ENCODE results near the gene LACTBL1.

The LACTBL1 gene

GRCh38 chr1:22918644-22919043, 54.0 kb downstream of the LACTBL1 start:
- TF ChIP-seq, protein P1, sequence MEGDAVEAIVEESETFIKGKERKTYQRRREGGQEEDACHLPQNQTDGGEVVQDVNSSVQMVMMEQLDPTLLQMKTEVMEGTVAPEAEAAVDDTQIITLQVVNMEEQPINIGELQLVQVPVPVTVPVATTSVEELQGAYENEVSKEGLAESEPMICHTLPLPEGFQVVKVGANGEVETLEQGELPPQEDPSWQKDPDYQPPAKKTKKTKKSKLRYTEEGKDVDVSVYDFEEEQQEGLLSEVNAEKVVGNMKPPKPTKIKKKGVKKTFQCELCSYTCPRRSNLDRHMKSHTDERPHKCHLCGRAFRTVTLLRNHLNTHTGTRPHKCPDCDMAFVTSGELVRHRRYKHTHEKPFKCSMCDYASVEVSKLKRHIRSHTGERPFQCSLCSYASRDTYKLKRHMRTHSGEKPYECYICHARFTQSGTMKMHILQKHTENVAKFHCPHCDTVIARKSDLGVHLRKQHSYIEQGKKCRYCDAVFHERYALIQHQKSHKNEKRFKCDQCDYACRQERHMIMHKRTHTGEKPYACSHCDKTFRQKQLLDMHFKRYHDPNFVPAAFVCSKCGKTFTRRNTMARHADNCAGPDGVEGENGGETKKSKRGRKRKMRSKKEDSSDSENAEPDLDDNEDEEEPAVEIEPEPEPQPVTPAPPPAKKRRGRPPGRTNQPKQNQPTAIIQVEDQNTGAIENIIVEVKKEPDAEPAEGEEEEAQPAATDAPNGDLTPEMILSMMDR (IDR thresholded peaks at IDR 0.05; ENCODE audit: borderline replicate concordance, control extremely low read depth, extremely low read depth, insufficient read depth, missing control alignments), result no peak
- no peak for DNase-seq (ENCODE audit: low spot score)
- in situ Hi-C loops (cut with MboI; ENCODE audit: low sequenced_read_pairs, unreplicated experiment), result no loop called here

DNA sequence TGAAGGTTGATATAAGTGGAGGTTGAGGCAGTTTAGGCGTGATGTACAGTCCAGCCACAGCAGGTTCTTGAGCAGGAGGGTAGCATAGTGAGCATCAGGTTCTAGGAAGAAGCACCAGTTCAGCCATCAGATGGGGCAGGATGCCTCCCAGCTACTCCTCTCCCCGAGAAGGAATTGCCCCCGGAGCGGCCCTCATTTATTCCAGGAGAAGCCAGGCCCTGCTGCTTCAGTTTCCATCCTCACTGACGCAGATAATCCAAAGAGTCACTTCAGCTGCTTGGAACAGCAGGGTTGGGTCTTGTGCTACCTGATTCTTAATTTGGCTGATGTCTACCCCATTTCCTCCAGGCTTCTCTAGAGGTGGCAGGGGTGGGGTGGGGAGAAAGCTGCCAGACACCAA, 54.7 kb downstream of the LACTBL1 start:
- in situ Hi-C loops (cut with MboI; ENCODE audit: low sequenced_read_pairs, unreplicated experiment), result no loop called here
- TF ChIP-seq, protein P1 (IDR thresholded peaks at IDR 0.05; ENCODE audit: borderline replicate concordance, control extremely low read depth, extremely low read depth, insufficient read depth, missing control alignments), result no peak
- DNase-seq (ENCODE audit: low spot score), result no peak

GRCh38 chr1:22916471-22916820, 56.2 kb downstream of the LACTBL1 start:
- in situ Hi-C loops (cut with MboI; ENCODE audit: low sequenced_read_pairs, unreplicated experiment), result no loop called here
- TF ChIP-seq, protein P1 (IDR thresholded peaks at IDR 0.05; ENCODE audit: borderline replicate concordance, control extremely low read depth, extremely low read depth, insufficient read depth, missing control alignments), result no peak
- DNase-seq (ENCODE audit: low spot score), result no peak

GRCh38 chr1:22915816-22916470, 56.7 kb downstream of the LACTBL1 start:
- TF ChIP-seq, protein P1 (IDR thresholded peaks at IDR 0.05; ENCODE audit: borderline replicate concordance, control extremely low read depth, extremely low read depth, insufficient read depth, missing control alignments), result no peak
- in situ Hi-C loops (cut with MboI; ENCODE audit: low sequenced_read_pairs, unreplicated experiment), result no loop called here
- no peak for DNase-seq (ENCODE audit: low spot score)

DNA sequence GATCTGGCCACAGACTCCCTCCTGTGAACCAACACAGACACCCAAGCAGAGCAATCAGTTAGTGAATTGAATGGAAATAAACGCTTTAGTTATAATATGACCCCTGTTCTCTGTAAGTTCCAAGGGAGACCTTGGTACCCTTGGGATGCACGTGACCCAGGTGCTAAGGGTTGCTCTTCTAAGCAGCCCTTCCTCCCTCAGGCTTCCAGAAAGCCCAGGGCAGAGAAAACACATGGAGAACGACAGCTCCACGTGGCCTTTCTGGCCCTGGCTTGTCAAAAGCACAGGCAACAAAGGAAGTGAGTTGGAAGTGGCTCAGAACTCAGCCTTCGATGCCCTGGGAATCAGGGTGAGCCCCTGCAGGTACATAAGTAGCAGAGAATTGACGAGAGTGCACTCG, 57.4 kb downstream of the LACTBL1 start:
- in situ Hi-C loops (cut with MboI; ENCODE audit: low sequenced_read_pairs, unreplicated experiment), result no loop called here
- DNase-seq (ENCODE audit: low spot score), result no peak
- TF ChIP-seq, protein P1 (IDR thresholded peaks at IDR 0.05; ENCODE audit: borderline replicate concordance, control extremely low read depth, extremely low read depth, insufficient read depth, missing control alignments), result no peak

DNA sequence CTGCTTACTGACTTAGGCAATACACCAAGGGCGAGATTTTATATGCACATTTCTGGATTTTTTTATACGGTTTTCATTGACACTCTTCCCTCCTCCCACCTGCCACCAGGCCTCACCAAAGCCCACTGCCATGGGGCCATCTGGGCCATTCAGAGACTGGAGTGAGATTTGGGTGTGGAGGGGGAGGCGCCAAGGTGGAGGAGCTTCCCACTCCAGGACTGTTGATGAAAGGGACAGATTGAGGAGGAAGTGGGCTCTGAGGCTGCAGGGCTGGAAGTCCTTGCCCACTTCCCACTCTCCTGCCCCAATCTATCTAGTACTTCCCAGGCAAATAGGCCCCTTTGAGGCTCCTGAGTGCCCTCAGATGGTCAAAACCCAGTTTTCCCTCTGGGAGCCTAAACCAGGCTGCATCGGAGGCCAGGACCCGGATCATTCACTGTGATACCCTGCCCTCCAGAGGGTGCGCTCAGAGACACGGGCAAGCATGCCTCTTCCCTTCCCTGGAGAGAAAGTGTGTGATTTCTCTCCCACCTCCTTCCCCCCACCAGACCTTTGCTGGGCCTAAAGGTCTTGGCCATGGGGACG, 57.9 kb downstream of the LACTBL1 start:
- DNase-seq (ENCODE audit: low spot score), result no peak
- TF ChIP-seq, protein P1 (IDR thresholded peaks at IDR 0.05; ENCODE audit: borderline replicate concordance, control extremely low read depth, extremely low read depth, insufficient read depth, missing control alignments), result no peak

More for the DNA sequence above, 57.9 kb downstream of the LACTBL1 start:
- in situ Hi-C loops (cut with MboI; ENCODE audit: low sequenced_read_pairs, unreplicated experiment), result no loop called here

Data from GM13976 (cell line).